ENCODE data around the gene ROS1.

DNA sequence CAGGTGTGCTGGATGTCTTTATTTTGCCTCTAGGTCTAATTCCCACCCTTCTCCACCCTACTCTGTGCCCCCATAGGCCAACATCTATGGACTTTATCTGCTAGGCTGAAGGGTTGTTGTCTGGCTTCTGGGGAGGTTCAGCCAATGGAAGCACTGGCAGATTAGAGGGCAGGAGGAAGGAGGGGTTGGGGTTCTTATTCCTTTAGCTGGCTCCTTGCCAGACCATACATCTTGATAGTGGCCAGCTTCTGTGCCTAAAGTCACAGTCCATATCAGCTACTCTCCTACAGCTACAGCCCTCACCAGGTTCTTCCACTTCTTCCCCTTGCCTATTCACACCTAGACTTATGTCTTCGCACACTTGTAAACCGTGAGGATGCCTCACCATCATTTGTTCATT is 41.1 kb downstream of the ROS1 start:
- TF ChIP-seq, protein P1, sequence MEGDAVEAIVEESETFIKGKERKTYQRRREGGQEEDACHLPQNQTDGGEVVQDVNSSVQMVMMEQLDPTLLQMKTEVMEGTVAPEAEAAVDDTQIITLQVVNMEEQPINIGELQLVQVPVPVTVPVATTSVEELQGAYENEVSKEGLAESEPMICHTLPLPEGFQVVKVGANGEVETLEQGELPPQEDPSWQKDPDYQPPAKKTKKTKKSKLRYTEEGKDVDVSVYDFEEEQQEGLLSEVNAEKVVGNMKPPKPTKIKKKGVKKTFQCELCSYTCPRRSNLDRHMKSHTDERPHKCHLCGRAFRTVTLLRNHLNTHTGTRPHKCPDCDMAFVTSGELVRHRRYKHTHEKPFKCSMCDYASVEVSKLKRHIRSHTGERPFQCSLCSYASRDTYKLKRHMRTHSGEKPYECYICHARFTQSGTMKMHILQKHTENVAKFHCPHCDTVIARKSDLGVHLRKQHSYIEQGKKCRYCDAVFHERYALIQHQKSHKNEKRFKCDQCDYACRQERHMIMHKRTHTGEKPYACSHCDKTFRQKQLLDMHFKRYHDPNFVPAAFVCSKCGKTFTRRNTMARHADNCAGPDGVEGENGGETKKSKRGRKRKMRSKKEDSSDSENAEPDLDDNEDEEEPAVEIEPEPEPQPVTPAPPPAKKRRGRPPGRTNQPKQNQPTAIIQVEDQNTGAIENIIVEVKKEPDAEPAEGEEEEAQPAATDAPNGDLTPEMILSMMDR (IDR thresholded peaks at IDR 0.05; ENCODE audit: low read depth, low read length), result no peak
- TF ChIP-seq MAX (IDR thresholded peaks at IDR 0.05; ENCODE audit: low read depth, low read length) (no peak), POLR2A (IDR thresholded peaks at IDR 0.05; ENCODE audit: extremely low read depth, insufficient read length) (no peak)

Data from NB4 (cell line).